Measurements from ENCODE around the gene NKD1. TPM values are rescaled to one million over a fixed set of nuclear protein-coding genes. Genes with fewer than 3 reads are reported as not detected.

The NKD1 gene
- total RNA-seq, 2 experiments from 2014 or later, result 0.26 to 0.44 TPM

DNA sequence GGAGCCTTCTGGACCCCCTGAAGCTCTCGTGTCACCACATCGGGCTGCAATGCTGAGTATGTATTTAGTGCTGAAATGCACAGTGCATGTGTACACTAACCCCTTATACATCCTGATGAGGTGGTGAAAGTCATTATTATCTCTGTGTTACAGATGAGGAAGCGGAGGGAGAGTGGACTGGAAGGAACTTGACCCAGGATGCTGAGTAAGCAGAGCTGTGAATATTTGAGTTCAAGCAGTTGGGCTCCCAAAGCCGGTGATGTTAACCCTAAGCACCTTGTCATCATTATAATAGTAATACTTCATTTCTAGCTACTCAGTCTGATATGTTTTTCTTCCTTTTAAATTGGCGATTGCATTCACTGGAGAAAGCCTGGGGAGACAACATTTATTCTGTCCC is 25.9 kb upstream of the NKD1 start:
- ChIA-PET CTCF (no interaction called here), POLR2A (no interaction called here)
- ATAC-seq (no peak), DNase-seq (no peak)
- no peaks in the 10 kb centered on the region for H3K36me3 Mint-ChIP-seq (ENCODE audit: low read depth)
- H3K27ac Mint-ChIP-seq, result no peak overlapping the region
- H3K4me3 Mint-ChIP-seq, result no peak overlapping the region
- H3K4me1 Mint-ChIP-seq (ENCODE audit: low read depth), result no peaks in the 10 kb centered on the region
- H3K9me3 Mint-ChIP-seq (ENCODE audit: insufficient read depth), result peaks cover 7% of the 10 kb centered on the region
- peaks cover 5% of the 10 kb centered on the region for H3K27me3 Mint-ChIP-seq (ENCODE audit: low read depth)

DNA sequence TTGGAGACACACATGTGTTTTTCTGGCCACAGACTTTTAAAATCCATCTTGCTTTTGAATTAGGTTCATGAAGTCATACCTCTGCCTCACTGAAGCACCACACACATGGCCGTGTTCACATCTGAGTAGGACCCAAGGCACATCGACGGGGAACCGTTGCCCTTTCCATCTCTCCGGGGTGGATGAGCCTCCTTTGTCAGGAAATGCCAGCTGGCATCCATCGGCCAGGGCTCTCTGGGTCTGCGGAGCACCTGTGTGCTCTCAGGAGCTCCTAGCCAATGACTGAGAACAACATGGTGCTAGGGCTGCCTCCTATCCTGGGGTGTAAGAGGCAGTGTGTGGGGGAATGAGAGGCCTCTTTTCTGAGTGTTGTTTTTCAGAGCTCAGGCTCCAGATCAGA is 24.5 kb upstream of the NKD1 start:
- Mint-ChIP-seq H3K27ac (no peak overlapping the region), H3K4me1 (ENCODE audit: low read depth) (no peaks in the 10 kb centered on the region), H3K9me3 (ENCODE audit: insufficient read depth) (peaks cover 4% of the 10 kb centered on the region), H3K36me3 (ENCODE audit: low read depth) (no peaks in the 10 kb centered on the region), H3K4me3 (no peak overlapping the region), H3K27me3 (ENCODE audit: low read depth) (peaks cover 10% of the 10 kb centered on the region)
- CTCF ChIA-PET, result interaction anchor here (0.8 to 1.0 kb wide), 2 partner anchors 14 to 141 kb away, joined by 3 read pairs; no protein-coding TSS in a partner anchor
- ATAC-seq, result no peak
- no peak for DNase-seq
- POLR2A ChIA-PET, result no interaction called here

DNA sequence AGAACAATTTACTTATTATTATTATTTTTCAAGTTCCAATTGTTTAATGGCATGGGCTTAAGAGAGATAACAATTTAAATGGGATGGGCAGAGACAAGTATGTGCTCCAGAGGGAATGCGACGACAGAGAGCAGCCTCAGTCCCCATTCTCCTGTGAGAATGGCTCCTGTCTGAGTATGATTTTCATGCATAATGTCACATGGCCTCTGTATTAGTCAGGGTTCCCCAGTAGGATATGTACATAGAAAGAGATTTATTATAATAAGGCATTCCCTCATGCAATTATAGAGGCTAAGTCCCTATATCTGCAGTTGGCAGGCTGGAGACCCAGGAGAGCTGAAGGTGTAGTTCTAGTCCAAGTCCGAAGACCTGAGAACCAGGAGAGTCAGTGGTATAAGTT is 22.9 kb upstream of the NKD1 start:
- Mint-ChIP-seq H3K36me3 (ENCODE audit: low read depth) (no peaks in the 10 kb centered on the region), H3K9me3 (ENCODE audit: insufficient read depth) (peaks cover 16% of the 10 kb centered on the region), H3K27me3 (ENCODE audit: low read depth) (peaks cover 12% of the 10 kb centered on the region), H3K27ac (no peak overlapping the region), H3K4me1 (ENCODE audit: low read depth) (no peaks in the 10 kb centered on the region), H3K4me3 (no peak overlapping the region)
- POLR2A ChIA-PET, result no interaction called here
- no peak for ATAC-seq
- DNase-seq, result no peak
- CTCF ChIA-PET, result no interaction called here

DNA sequence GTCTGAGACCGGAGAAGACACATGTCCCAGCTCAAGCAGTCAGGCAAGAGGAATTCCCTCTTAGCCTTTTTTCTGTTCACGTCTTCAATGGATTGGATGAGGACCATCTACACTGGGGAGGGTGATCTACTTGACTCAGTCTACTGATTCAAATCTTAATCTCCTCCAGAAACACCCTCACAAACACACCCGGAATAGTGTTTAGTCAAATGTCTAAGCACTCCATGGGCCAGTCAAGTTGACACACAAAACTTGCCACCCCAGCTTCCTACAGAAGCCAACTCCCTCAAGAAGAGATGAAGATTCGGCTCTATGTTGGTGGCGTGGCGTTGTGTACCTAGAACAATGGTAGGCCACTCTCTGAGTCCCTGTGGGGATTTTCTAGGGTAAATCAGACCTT is 22.5 kb upstream of the NKD1 start:
- H3K36me3 Mint-ChIP-seq (ENCODE audit: low read depth), result no peaks in the 10 kb centered on the region
- H3K27ac Mint-ChIP-seq, result no peak overlapping the region
- H3K4me3 Mint-ChIP-seq, result no peak overlapping the region
- DNase-seq (no peak), ATAC-seq (no peak)
- no peaks in the 10 kb centered on the region for H3K4me1 Mint-ChIP-seq (ENCODE audit: low read depth)
- ChIA-PET POLR2A (no interaction called here), CTCF (no interaction called here)
- peaks cover 14% of the 10 kb centered on the region for H3K27me3 Mint-ChIP-seq (ENCODE audit: low read depth)
- H3K9me3 Mint-ChIP-seq (ENCODE audit: insufficient read depth), result peaks cover 17% of the 10 kb centered on the region

DNA sequence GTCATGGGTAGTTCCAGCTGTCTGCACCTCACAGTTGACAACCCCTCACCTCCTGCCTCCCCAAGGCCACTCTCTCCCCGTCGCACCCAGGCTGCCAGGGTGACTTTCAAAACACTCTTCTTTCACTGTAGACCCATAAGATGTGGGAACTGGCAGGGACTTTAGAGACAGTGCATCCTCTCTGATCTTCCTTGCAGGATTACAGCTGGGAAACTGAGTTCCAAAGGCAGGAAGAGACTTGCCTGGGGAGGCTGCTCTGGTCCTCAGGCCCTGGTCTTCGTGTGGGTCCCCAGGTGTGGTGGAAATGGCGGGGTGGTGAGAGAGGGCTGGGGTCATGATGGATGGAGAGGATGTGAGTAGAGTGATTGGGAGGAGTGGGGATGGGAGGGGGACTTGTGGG is 21.9 kb upstream of the NKD1 start:
- no peak overlapping the region for H3K27ac Mint-ChIP-seq
- H3K9me3 Mint-ChIP-seq (ENCODE audit: insufficient read depth), result peaks cover 17% of the 10 kb centered on the region
- no peaks in the 10 kb centered on the region for H3K36me3 Mint-ChIP-seq (ENCODE audit: low read depth)
- ChIA-PET POLR2A (no interaction called here), CTCF (no interaction called here)
- DNase-seq (no peak), ATAC-seq (no peak)
- no peaks in the 10 kb centered on the region for H3K4me1 Mint-ChIP-seq (ENCODE audit: low read depth)
- H3K27me3 Mint-ChIP-seq (ENCODE audit: low read depth), result peaks cover 16% of the 10 kb centered on the region
- no peak overlapping the region for H3K4me3 Mint-ChIP-seq

DNA sequence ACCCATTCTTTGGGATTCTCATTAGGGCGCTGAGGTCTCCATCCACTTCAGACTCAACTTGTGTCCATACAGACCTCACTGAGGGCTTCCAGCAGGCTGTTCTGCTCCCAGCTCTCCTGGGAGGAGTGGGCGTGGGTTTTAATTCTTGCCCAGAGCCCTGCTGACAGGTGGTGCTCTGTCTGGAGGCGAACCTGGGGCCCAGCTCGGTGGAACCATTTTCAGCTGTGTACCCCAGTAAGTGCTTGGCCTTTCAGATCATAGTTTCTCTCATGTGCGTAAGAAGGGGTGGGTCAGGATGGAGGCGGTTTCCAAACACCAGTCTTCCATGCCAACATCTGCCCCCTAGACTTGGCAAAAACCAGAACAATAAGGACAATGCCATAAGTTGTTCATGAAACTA is 21.4 kb upstream of the NKD1 start:
- Mint-ChIP-seq H3K36me3 (ENCODE audit: low read depth) (no peaks in the 10 kb centered on the region), H3K27me3 (ENCODE audit: low read depth) (peaks cover 16% of the 10 kb centered on the region), H3K4me3 (no peak overlapping the region), H3K27ac (no peak overlapping the region), H3K4me1 (ENCODE audit: low read depth) (no peaks in the 10 kb centered on the region), H3K9me3 (ENCODE audit: insufficient read depth) (peaks cover 17% of the 10 kb centered on the region)
- no peak for DNase-seq
- CTCF ChIA-PET, result no interaction called here
- no peak for ATAC-seq
- POLR2A ChIA-PET, result no interaction called here

DNA sequence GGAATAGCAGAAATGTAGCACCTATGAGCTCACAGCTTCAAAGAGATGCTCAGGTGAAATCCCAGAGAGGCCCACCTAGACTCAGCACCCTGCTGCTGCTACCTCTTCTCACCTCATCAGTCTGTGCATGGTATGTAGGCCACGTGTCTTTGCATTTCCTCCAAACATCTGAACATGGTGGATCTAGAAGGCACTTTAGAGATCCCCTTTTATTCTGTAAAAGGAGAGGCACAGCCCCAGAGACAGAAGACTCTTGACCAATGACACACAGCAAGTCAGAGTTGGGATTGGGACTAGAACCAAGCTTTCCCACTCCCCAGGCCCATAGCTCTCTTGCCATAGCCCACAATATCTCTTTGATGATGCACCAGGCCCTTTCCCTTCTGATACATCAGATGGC is 19.4 kb upstream of the NKD1 start:
- no peak overlapping the region for H3K27ac Mint-ChIP-seq
- H3K27me3 Mint-ChIP-seq (ENCODE audit: low read depth), result peaks cover 15% of the 10 kb centered on the region
- no peak overlapping the region for H3K4me3 Mint-ChIP-seq
- H3K4me1 Mint-ChIP-seq (ENCODE audit: low read depth), result no peaks in the 10 kb centered on the region
- H3K9me3 Mint-ChIP-seq (ENCODE audit: insufficient read depth), result peaks cover 17% of the 10 kb centered on the region
- H3K36me3 Mint-ChIP-seq (ENCODE audit: low read depth), result no peaks in the 10 kb centered on the region
- ChIA-PET POLR2A (no interaction called here), CTCF (no interaction called here)
- no peak for DNase-seq
- ATAC-seq, result no peak

DNA sequence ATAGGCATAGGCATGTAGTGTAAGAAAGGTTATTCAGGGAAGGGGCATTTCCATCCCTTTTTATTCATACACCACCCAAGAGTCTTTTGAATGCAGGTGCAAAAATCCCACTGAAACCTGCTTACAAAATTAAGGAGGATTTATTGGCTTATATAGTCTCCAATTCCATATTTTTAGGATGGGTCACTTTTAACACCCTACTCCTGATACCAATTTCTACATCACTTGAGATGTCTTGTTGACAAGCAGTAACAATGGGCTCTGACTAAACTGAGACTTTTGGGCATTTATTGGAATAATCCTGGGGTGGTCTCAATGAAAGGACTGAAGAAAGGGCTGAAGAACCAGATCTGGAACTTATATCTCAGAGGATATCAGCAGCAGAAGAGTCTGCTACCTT is 18.9 kb upstream of the NKD1 start:
- Mint-ChIP-seq H3K27me3 (ENCODE audit: low read depth) (peaks cover 15% of the 10 kb centered on the region), H3K27ac (no peak overlapping the region), H3K4me3 (no peak overlapping the region), H3K36me3 (ENCODE audit: low read depth) (no peaks in the 10 kb centered on the region), H3K9me3 (ENCODE audit: insufficient read depth) (peaks cover 17% of the 10 kb centered on the region), H3K4me1 (ENCODE audit: low read depth) (no peaks in the 10 kb centered on the region)
- CTCF ChIA-PET, result no interaction called here
- DNase-seq (no peak), ATAC-seq (no peak)
- POLR2A ChIA-PET, result no interaction called here

DNA sequence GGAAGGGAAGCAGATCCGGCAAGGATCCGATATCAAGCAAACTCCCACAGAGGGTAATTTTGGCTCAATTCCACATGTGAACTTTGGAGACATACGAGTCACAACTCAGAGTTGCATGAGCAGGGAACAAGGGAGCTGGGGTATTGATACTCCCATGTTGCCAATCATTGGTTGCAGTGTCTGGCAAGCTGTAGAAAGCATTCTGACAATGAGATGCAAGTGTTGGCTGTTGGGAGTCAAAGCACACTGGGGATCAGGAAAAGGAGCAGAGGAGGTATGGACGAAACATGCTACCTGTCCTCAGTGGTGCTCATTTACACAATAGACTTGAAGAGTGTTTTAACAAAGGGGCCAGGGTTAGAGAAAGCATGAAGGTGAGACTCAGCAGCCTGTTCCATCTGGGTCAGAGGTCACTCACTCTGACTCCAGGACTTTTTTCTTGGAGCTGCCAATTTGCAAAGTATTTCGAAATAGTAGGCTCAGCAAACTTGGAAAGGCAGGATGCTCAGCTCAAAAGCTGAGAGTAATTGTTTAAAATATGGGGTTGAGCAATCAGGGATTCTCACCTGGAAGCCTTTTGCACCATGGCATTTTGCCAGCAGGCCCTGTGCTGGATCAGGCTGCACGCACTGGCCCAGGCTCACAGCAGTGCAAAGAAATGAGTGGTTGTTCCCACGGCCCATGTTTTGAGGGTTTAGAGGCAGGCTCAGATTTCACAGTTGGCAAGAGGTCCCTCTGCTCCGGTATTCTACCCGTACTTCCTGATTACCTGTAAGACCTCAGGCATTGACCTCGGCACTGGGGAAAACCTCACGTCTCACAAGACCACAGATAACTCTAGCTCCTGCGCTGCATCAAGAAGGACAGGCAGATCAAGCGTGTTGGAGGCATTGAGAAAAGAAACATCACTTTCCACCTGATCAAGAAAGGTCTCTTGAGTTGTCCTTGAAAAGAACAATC is 17.6 kb upstream of the NKD1 start:
- H3K27me3 Mint-ChIP-seq (ENCODE audit: low read depth), result peaks cover 15% of the 10 kb centered on the region
- no peaks in the 10 kb centered on the region for H3K36me3 Mint-ChIP-seq (ENCODE audit: low read depth)
- ChIA-PET POLR2A (no interaction called here), CTCF (no interaction called here)
- DNase-seq, result no peak
- peaks cover 17% of the 10 kb centered on the region for H3K9me3 Mint-ChIP-seq (ENCODE audit: insufficient read depth)
- ATAC-seq, result no peak
- H3K27ac Mint-ChIP-seq, result no peak overlapping the region
- H3K4me3 Mint-ChIP-seq, result no peak overlapping the region
- H3K4me1 Mint-ChIP-seq (ENCODE audit: low read depth), result no peaks in the 10 kb centered on the region

DNA sequence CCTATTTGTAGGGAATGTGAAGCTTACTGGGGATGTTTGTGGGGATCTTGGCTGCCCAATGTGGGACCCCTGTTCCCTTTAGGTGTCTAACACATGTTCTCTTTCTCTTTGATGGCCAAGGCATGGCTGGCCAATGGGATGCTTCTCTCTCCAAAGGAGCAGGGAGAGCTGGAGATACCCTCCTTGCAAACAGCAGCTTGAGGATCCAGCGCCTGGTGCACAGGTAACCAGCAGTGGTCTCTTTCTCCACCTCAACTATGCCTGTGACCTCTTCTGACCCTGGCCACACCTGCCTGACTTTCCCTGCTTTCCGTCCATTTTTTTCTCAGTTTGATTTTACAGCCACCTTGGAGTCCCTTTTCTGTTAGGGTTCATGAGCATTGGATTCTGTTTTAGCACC is 16.8 kb upstream of the NKD1 start:
- H3K27ac Mint-ChIP-seq, result no peak overlapping the region
- DNase-seq, result no peak
- H3K9me3 Mint-ChIP-seq (ENCODE audit: insufficient read depth), result peaks cover 17% of the 10 kb centered on the region
- no peaks in the 10 kb centered on the region for H3K4me1 Mint-ChIP-seq (ENCODE audit: low read depth)
- POLR2A ChIA-PET, result no interaction called here
- CTCF ChIA-PET, result no interaction called here
- no peak for ATAC-seq
- H3K36me3 Mint-ChIP-seq (ENCODE audit: low read depth), result no peaks in the 10 kb centered on the region
- no peak overlapping the region for H3K4me3 Mint-ChIP-seq
- peaks cover 15% of the 10 kb centered on the region for H3K27me3 Mint-ChIP-seq (ENCODE audit: low read depth)

DNA sequence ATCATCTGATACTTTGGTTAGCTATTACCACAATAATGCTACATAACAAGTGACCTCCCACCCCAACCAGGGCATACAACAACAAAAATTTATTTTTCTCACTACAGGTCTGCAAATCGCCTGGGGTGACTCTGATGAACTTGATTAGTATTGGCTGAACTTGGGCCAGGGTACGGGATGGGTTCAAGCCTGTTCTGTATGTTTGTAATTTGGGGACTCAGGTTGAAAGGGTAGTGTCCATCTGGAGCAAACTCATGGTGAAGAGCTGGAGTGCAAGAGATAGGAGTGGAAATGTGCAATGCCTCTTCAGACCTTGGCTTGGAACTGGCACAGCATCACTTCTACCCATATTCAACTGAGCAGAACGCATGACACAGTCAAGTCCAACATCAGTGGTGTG is 16.3 kb upstream of the NKD1 start:
- peaks cover 17% of the 10 kb centered on the region for H3K9me3 Mint-ChIP-seq (ENCODE audit: insufficient read depth)
- no peaks in the 10 kb centered on the region for H3K4me1 Mint-ChIP-seq (ENCODE audit: low read depth)
- no peak for ATAC-seq
- no peak overlapping the region for H3K4me3 Mint-ChIP-seq
- no peak for DNase-seq
- CTCF ChIA-PET, result no interaction called here
- POLR2A ChIA-PET, result no interaction called here
- no peaks in the 10 kb centered on the region for H3K36me3 Mint-ChIP-seq (ENCODE audit: low read depth)
- peaks cover 15% of the 10 kb centered on the region for H3K27me3 Mint-ChIP-seq (ENCODE audit: low read depth)
- H3K27ac Mint-ChIP-seq, result no peak overlapping the region

DNA sequence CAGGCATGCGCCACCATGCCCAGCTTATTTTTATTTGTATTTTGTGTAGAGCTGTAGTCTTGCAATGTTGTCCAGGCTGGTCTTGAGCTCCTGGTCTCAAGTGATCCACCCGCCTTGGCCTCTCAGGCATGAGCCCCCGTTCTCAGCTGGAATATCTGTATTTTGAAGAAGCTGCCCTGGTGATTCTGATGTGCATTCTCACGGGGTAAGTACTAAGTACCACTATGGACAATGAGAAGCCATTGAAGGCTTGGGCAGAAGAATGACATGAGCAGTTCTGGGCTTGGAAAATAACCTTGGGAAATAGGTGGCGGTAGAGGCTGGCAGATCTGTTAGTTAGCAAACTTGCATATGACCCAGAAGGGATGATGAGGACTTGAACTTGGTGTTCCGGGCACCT is 15.6 kb upstream of the NKD1 start:
- CTCF ChIA-PET, result no interaction called here
- H3K36me3 Mint-ChIP-seq (ENCODE audit: low read depth), result no peaks in the 10 kb centered on the region
- H3K27ac Mint-ChIP-seq, result no peak overlapping the region
- POLR2A ChIA-PET, result no interaction called here
- H3K4me1 Mint-ChIP-seq (ENCODE audit: low read depth), result no peaks in the 10 kb centered on the region
- no peak overlapping the region for H3K4me3 Mint-ChIP-seq
- no peak for ATAC-seq
- DNase-seq, result no peak
- peaks cover 11% of the 10 kb centered on the region for H3K27me3 Mint-ChIP-seq (ENCODE audit: low read depth)
- H3K9me3 Mint-ChIP-seq (ENCODE audit: insufficient read depth), result peaks cover 17% of the 10 kb centered on the region

DNA sequence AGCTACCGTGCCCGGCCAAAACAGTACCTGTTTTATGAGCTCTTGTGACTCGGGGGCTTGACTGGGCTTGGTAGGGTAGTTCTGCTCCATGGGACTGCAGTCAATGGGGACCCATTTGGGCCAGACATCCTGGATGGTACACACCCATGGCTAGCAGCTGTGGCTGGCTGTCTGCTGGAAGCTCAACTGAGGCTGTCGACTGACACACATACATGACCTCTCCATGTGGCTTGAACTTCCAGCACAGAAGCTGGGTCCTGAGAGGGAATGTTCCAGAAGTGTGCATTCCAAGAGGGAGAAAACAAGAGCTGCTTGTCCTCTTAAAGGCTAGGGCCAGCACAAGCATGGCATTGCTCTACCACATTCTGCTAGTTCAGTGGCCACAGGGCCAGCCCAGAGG is 14.9 kb upstream of the NKD1 start:
- POLR2A ChIA-PET, result no interaction called here
- Mint-ChIP-seq H3K27me3 (ENCODE audit: low read depth) (peaks cover 12% of the 10 kb centered on the region), H3K4me3 (no peak overlapping the region), H3K36me3 (ENCODE audit: low read depth) (no peaks in the 10 kb centered on the region), H3K4me1 (ENCODE audit: low read depth) (no peaks in the 10 kb centered on the region), H3K27ac (no peak overlapping the region), H3K9me3 (ENCODE audit: insufficient read depth) (peaks cover 17% of the 10 kb centered on the region)
- DNase-seq, result no peak
- ATAC-seq, result no peak
- CTCF ChIA-PET, result no interaction called here

All from activated CD8-positive, alpha-beta T cell treated with anti-CD3 and anti-CD28 coated beads, Interleukin-2, amount 10 ng/mL, durations not matched to agents 7 days and 5 days (primary cell).